ENCODE results near the gene CREB3L2. TPM values are rescaled to one million over a fixed set of nuclear protein-coding genes. Genes with fewer than 3 reads are reported as not detected.
"Not testable (repeated sequence)": the region's sequence is repeated elsewhere in the genome, so short reads cannot be mapped to it uniquely, and the experiment has no call there.

Gene CREB3L2
- total RNA-seq, 1 donor from 2014 or later = 32.2 TPM

- DNase-seq = no peak
Measured at GRCh38 chr7:137987018-137987349, 14.9 kb downstream of the CREB3L2 start.

GRCh38 chr7:137986252-137987017, 15.5 kb downstream of the CREB3L2 start:
- no peak for DNase-seq

GRCh38 chr7:137985897-137986251, 16.0 kb downstream of the CREB3L2 start:
- DNase-seq = no peak

GRCh38 chr7:137985253-137985896, 16.5 kb downstream of the CREB3L2 start:
- DNase-seq = peak; percentile 51

GRCh38 chr7:137984181-137985041, 17.5 kb downstream of the CREB3L2 start:
- DNase-seq = no peak

- peak; percentile 56 for DNase-seq
Measured at GRCh38 chr7:137983323-137984008, 18.4 kb downstream of the CREB3L2 start.

- not testable (repeated sequence) for DNase-seq
Measured at GRCh38 chr7:137982394-137982793, 19.5 kb downstream of the CREB3L2 start.

- DNase-seq = no peak
Measured at GRCh38 chr7:137981668-137982067, 20.2 kb downstream of the CREB3L2 start.

- no peak for DNase-seq
Measured at GRCh38 chr7:137981175-137981574, 20.7 kb downstream of the CREB3L2 start.

GRCh38 chr7:137980308-137980707, 21.6 kb downstream of the CREB3L2 start:
- no peak for DNase-seq

- DNase-seq = peak; percentile 93
Measured at GRCh38 chr7:137978464-137979237, 23.2 kb downstream of the CREB3L2 start.

- no peak for DNase-seq
Measured at GRCh38 chr7:137977173-137977572, 24.7 kb downstream of the CREB3L2 start.

GRCh38 chr7:137976696-137977095, 25.2 kb downstream of the CREB3L2 start:
- no peak for DNase-seq

- no peak for DNase-seq
Measured at GRCh38 chr7:137976232-137976631, 25.7 kb downstream of the CREB3L2 start.

GRCh38 chr7:137975768-137976167, 26.1 kb downstream of the CREB3L2 start:
- DNase-seq = no peak

GRCh38 chr7:137975221-137975620, 26.7 kb downstream of the CREB3L2 start:
- no peak for DNase-seq

- no peak for DNase-seq
Measured at GRCh38 chr7:137974766-137975165, 27.1 kb downstream of the CREB3L2 start.

- DNase-seq = peak; percentile 78
Measured at GRCh38 chr7:137970253-137970975, 31.5 kb downstream of the CREB3L2 start.

GRCh38 chr7:137969828-137970227, 32.1 kb downstream of the CREB3L2 start:
- DNase-seq = no peak

- DNase-seq = no peak
Measured at GRCh38 chr7:137968890-137969289, 33.0 kb downstream of the CREB3L2 start.

- not testable (repeated sequence) for DNase-seq
Measured at GRCh38 chr7:137968339-137968738, 33.5 kb downstream of the CREB3L2 start.

Measured in dermis blood vessel endothelial cell (primary cell).